ENCODE measurements around the gene SCFD2.

GRCh38 chr4:53040459-53040815, 325.4 kb downstream of the SCFD2 start:
- TF ChIP-seq CTCF (conservative IDR thresholded peaks at IDR 0.05; ENCODE audit: low read depth, low read length) (no peak), EZH2 (IDR thresholded peaks at IDR 0.05; ENCODE audit: borderline replicate concordance, low read depth, low read length, poor library complexity, severe bottlenecking) (no peak)

All from A673 (cell line).